HepG2 (cell line): Measurements from ENCODE around the gene NEURL4. TPM values are rescaled to one million over a fixed set of nuclear protein-coding genes. Genes with fewer than 3 reads are reported as not detected.

ENCODE experiments used
- FOXA3 ChIP-seq: IDR thresholded peaks from 2 replicates; pipeline ENCODE4 v1.6.1; 2016; ENCODE audit warnings: missing genetic modification reagents, missing compliant biosample characterization
- HIVEP1 ChIP-seq: sonication (generic); formaldehyde crosslinking; IDR thresholded peaks from 2 replicates; pipeline ENCODE4 v1.4.0; 2020; ENCODE audit warnings: mild to moderate bottlenecking, missing genetic modification reagents
- KLF12 ChIP-seq: sonication (generic); formaldehyde crosslinking; IDR thresholded peaks from 2 replicates; pipeline ENCODE4 v1.4.0; 2020; ENCODE audit warnings: missing genetic modification reagents, borderline replicate concordance
- NFYB ChIP-seq: sonication (generic); formaldehyde crosslinking; IDR thresholded peaks from 2 replicates; pipeline ENCODE4 v1.4.0; 2020; ENCODE audit warnings: missing genetic modification reagents
- NR2F1 ChIP-seq, 2 experiments: fragments of 450-650 bp in 1 of 2; formaldehyde crosslinking in 1 of 2; IDR thresholded peaks; 2 replicates each; pipeline versions ENCODE4 v1.5.0 to v1.6.1; 2016 to 2020; ENCODE audit warnings: mild to moderate bottlenecking in 1 of 2, missing compliant biosample characterization in 1 of 2, missing genetic modification reagents in 1 of 2, moderate library complexity in 1 of 2
- NR2F2 ChIP-seq: IDR thresholded peaks from 2 replicates; pipeline ENCODE4 v1.6.1; 2012; ENCODE audit warnings: low read depth, inconsistent platforms, borderline replicate concordance
- SNAPC2 ChIP-seq: sonication (generic); formaldehyde crosslinking; IDR thresholded peaks from 2 replicates; pipeline ENCODE4 v1.8.1; 2022; ENCODE audit warnings: mild to moderate bottlenecking, missing genetic modification reagents
- TBX2 ChIP-seq: sonication (generic); formaldehyde crosslinking; IDR thresholded peaks from 2 replicates; pipeline ENCODE4 v1.5.0; 2020; ENCODE audit warnings: missing genetic modification reagents, mild to moderate bottlenecking, borderline replicate concordance
- ZNF615 ChIP-seq: sonication (generic); formaldehyde crosslinking; IDR thresholded peaks from 2 replicates; pipeline ENCODE4 v1.5.0; 2020; ENCODE audit warnings: mild to moderate bottlenecking, missing genetic modification reagents, borderline replicate concordance
- ZNF672 ChIP-seq: sonication (generic); formaldehyde crosslinking; IDR thresholded peaks from 2 replicates; pipeline ENCODE4 v1.8.1; 2022; ENCODE audit warnings: missing genetic modification reagents
- ZNF790 ChIP-seq: sonication (generic); formaldehyde crosslinking; IDR thresholded peaks from 2 replicates; pipeline ENCODE4 v1.8.0; 2022; ENCODE audit warnings: missing genetic modification reagents, mild to moderate bottlenecking, borderline replicate concordance
- polyA plus RNA-seq, 8 experiments: library from polyadenylated mRNA; depleted of rRNA in 3 of 8; stranded (reverse) in 7 of 8; unstranded in 1 of 8; fragments of >200 nt; fragmentation: Illumina TruSeq in 4 of 8; extraction: Trizol in 4 of 8; gene quantifications; 2 replicates each; pipeline versions ENCODE4 v1.2.1 to v1.2.3, GENCODE V29; 2011 to 2016; ENCODE audit warnings: low read depth in 4 of 8, missing spikeins in 1 of 8, mixed read lengths in 1 of 8; ENCODE audit not compliant: insufficient read depth in 1 of 8
- total RNA-seq, 5 experiments: library from RNA; depleted of rRNA; stranded (reverse); fragments of >200 nt; fragmentation: Illumina TruSeq; extraction: Trizol; gene quantifications; 2 replicates each; pipeline ENCODE4 v1.2.3, GENCODE V29; 2016; ENCODE audit warnings: low read depth in 1 of 5
- TF ChIP-seq, protein P1 (sequence below): sonication (generic); formaldehyde crosslinking; IDR thresholded peaks from 2 replicates; pipeline ENCODE4 v1.5.0; 2020; ENCODE audit warnings: mild to moderate bottlenecking, missing genetic modification reagents
- TF ChIP-seq, protein P2 (sequence below): sonication (generic); formaldehyde crosslinking; IDR thresholded peaks from 2 replicates; pipeline ENCODE4 v1.5.0; 2020; ENCODE audit warnings: mild to moderate bottlenecking, missing genetic modification reagents
- TF ChIP-seq, protein P3 (sequence below): sonication (generic); formaldehyde crosslinking; conservative IDR thresholded peaks from 2 replicates; pipeline ENCODE4 v1.4.0; 2020; ENCODE audit warnings: missing genetic modification reagents
- TF ChIP-seq, protein P4 (sequence below): sonication (generic); formaldehyde crosslinking; IDR thresholded peaks from 2 replicates; pipeline ENCODE4 v1.8.0; 2022; ENCODE audit warnings: mild to moderate bottlenecking, missing genetic modification reagents, borderline replicate concordance
- TF ChIP-seq, protein P5 (sequence below): sonication (generic); formaldehyde crosslinking; IDR thresholded peaks from 2 replicates; pipeline ENCODE4 v1.5.0; 2020; ENCODE audit warnings: mild to moderate bottlenecking, missing genetic modification reagents

NEURL4 gene
- total and polyA plus RNA-seq, 2 of the 13 experiments (the other 11 are each of a cell fraction or from before 2014, with no cell fraction given) = 14.8 to 15.7 TPM

DNA sequence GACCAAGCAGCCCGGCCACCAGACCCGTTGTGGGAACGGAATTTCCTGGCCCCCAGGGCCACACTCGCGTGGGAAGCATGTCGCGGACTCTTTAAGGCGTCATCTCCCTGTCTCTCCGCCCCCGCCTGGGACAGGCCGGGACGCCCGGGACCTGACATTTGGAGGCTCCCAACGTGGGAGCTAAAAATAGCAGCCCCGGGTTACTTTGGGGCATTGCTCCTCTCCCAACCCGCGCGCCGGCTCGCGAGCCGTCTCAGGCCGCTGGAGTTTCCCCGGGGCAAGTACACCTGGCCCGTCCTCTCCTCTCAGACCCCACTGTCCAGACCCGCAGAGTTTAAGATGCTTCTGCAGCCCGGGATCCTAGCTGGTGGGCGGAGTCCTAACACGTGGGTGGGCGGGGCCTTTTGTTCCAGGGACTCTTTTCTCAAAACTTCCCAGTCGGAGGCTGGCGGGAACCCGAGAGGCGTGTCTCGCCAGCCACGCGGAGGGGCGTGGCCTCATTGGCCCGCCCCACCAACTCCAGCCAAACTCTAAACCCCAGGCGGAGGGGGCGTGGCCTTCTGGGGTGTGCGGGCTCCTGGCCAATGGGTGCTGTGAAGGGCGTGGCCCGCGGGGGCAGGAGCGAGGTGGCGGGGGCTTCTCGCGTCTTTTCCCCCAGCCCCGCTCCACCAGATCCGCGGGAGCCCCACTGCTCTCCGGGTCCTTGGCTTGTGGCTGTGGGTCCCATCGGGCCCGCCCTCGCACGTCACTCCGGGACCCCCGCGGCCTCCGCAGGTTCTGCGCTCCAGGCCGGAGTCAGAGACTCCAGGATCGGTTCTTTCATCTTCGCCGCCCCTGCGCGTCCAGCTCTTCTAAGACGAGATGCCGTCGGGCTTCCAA lies 47.8 kb downstream of the NEURL4 start, which contains the start of gene SLC2A4 (continued):
- TF ChIP-seq, protein P1, sequence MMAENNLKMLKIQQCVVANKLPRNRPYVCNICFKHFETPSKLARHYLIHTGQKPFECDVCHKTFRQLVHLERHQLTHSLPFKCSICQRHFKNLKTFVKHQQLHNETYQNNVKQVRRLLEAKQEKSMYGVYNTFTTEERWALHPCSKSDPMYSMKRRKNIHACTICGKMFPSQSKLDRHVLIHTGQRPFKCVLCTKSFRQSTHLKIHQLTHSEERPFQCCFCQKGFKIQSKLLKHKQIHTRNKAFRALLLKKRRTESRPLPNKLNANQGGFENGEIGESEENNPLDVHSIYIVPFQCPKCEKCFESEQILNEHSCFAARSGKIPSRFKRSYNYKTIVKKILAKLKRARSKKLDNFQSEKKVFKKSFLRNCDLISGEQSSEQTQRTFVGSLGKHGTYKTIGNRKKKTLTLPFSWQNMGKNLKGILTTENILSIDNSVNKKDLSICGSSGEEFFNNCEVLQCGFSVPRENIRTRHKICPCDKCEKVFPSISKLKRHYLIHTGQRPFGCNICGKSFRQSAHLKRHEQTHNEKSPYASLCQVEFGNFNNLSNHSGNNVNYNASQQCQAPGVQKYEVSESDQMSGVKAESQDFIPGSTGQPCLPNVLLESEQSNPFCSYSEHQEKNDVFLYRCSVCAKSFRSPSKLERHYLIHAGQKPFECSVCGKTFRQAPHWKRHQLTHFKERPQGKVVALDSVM (CRISPR knock-in tag) = no peak
- TF ChIP-seq, protein P2, sequence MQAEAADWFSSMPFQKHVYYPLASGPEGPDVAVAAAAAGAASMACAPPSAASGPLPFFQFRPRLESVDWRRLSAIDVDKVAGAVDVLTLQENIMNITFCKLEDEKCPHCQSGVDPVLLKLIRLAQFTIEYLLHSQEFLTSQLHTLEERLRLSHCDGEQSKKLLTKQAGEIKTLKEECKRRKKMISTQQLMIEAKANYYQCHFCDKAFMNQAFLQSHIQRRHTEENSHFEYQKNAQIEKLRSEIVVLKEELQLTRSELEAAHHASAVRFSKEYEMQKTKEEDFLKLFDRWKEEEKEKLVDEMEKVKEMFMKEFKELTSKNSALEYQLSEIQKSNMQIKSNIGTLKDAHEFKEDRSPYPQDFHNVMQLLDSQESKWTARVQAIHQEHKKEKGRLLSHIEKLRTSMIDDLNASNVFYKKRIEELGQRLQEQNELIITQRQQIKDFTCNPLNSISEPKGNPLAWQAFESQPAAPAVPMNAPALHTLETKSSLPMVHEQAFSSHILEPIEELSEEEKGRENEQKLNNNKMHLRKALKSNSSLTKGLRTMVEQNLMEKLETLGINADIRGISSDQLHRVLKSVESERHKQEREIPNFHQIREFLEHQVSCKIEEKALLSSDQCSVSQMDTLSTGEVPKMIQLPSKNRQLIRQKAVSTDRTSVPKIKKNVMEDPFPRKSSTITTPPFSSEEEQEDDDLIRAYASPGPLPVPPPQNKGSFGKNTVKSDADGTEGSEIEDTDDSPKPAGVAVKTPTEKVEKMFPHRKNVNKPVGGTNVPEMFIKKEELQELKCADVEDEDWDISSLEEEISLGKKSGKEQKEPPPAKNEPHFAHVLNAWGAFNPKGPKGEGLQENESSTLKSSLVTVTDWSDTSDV (CRISPR knock-in tag) = no peak
- TF ChIP-seq NR2F2 (no peak), HIVEP1 (CRISPR knock-in tag) (no peak), ZNF672 (CRISPR knock-in tag) (no peak), FOXA3 (CRISPR knock-in tag) (no peak), NFYB (peak; percentile 54; the same call in 1 of the 2 replicates), TBX2 (CRISPR knock-in tag) (no peak), NR2F1 (CRISPR knock-in tag; IDR thresholded peaks at IDR 0.05) (no peak), KLF12 (CRISPR knock-in tag) (no peak), SNAPC2 (no peak), ZNF615 (no peak), ZNF790 (CRISPR knock-in tag) (no peak)
- TF ChIP-seq, protein P3, sequence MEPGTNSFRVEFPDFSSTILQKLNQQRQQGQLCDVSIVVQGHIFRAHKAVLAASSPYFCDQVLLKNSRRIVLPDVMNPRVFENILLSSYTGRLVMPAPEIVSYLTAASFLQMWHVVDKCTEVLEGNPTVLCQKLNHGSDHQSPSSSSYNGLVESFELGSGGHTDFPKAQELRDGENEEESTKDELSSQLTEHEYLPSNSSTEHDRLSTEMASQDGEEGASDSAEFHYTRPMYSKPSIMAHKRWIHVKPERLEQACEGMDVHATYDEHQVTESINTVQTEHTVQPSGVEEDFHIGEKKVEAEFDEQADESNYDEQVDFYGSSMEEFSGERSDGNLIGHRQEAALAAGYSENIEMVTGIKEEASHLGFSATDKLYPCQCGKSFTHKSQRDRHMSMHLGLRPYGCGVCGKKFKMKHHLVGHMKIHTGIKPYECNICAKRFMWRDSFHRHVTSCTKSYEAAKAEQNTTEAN (CRISPR knock-in tag) = no peak
- TF ChIP-seq, protein P4, sequence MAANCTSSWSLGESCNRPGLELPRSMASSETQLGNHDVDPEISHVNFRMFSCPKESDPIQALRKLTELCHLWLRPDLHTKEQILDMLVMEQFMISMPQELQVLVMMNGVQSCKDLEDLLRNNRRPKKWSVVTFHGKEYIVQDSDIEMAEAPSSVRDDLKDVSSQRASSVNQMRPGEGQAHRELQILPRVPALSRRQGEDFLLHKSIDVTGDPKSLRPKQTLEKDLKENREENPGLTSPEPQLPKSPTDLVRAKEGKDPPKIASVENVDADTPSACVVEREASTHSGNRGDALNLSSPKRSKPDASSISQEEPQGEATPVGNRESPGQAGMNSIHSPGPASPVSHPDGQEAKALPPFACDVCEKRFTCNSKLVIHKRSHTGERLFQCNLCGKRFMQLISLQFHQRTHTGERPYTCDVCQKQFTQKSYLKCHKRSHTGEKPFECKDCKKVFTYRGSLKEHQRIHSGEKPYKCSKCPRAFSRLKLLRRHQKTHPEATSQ (CRISPR knock-in tag) = no peak
- TF ChIP-seq, protein P5, sequence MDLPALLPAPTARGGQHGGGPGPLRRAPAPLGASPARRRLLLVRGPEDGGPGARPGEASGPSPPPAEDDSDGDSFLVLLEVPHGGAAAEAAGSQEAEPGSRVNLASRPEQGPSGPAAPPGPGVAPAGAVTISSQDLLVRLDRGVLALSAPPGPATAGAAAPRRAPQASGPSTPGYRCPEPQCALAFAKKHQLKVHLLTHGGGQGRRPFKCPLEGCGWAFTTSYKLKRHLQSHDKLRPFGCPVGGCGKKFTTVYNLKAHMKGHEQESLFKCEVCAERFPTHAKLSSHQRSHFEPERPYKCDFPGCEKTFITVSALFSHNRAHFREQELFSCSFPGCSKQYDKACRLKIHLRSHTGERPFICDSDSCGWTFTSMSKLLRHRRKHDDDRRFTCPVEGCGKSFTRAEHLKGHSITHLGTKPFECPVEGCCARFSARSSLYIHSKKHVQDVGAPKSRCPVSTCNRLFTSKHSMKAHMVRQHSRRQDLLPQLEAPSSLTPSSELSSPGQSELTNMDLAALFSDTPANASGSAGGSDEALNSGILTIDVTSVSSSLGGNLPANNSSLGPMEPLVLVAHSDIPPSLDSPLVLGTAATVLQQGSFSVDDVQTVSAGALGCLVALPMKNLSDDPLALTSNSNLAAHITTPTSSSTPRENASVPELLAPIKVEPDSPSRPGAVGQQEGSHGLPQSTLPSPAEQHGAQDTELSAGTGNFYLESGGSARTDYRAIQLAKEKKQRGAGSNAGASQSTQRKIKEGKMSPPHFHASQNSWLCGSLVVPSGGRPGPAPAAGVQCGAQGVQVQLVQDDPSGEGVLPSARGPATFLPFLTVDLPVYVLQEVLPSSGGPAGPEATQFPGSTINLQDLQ = no peak
